Stimulated activated CD8-positive, alpha-beta memory T cell treated with anti-CD3 and anti-CD28 coated beads, Interleukin-4, amount 100 ng/mL, for 1 hour (primary cell): ENCODE data around the gene TLR6.
"Not testable (repeated sequence)": the region's sequence is repeated elsewhere in the genome, so short reads cannot be mapped to it uniquely, and the experiment has no call there.

Experiments
- DNase-seq, 2 donors: peaks; one replicate each; pipeline ENCODE4 v3.0.0-alpha.2; 2020; ENCODE audit warnings: low read depth in 2 of 2, low spot score in 1 of 2

TLR6 gene

GRCh38 chr4:38788317-38788716, 68.3 kb downstream of the TLR6 start:
- DNase-seq: no peak

GRCh38 chr4:38787693-38788092, 68.9 kb downstream of the TLR6 start:
- DNase-seq: no peak

GRCh38 chr4:38785901-38786402, 70.7 kb downstream of the TLR6 start:
- no peak for DNase-seq

GRCh38 chr4:38785041-38785790, 71.4 kb downstream of the TLR6 start:
- DNase-seq: no peak

GRCh38 chr4:38784141-38784540, 72.5 kb downstream of the TLR6 start:
- DNase-seq: no peak

- DNase-seq: no peak
These were observed 73.5 kb downstream of the TLR6 start for GRCh38 chr4:38783109-38783460.

- DNase-seq: no peak
These were observed 74.0 kb downstream of the TLR6 start, which contains the start of gene TLR10 for GRCh38 chr4:38782452-38783108. Gene TLR10 (minus strand): TSS chr4:38782990. CDS start chr4:38775590, 7,400 bp downstream.

- no peak for DNase-seq
These were observed 74.8 kb downstream of the TLR6 start for GRCh38 chr4:38781854-38782261.

- DNase-seq: no peak
These were observed 75.7 kb downstream of the TLR6 start for GRCh38 chr4:38780833-38781484.

- DNase-seq: no peak
These were observed 76.8 kb downstream of the TLR6 start for GRCh38 chr4:38779790-38780189.

- DNase-seq: not testable (repeated sequence)
These were observed 78.7 kb downstream of the TLR6 start for GRCh38 chr4:38777925-38778324.

- no peak for DNase-seq
These were observed 81.3 kb downstream of the TLR6 start for GRCh38 chr4:38775326-38775725.

GRCh38 chr4:38774181-38774955, 82.2 kb downstream of the TLR6 start:
- no peak for DNase-seq
